Neural cell (in vitro differentiated cells): Measurements from ENCODE around the gene CDH6.

Source experiments
- EP300 ChIP-seq: fragments of 450-650 bp; conservative IDR thresholded peaks from 2 replicates; pipeline ENCODE4 v1.6.1; 2014; ENCODE audit warnings: antibody characterized with exemption, mild to moderate bottlenecking, moderate library complexity; ENCODE audit not compliant: poor library complexity, severe bottlenecking
- EZH2 ChIP-seq: fragments of 200-600, 300-800 bp; shearing (Covaris generic), sonication (generic); IDR thresholded peaks from 2 replicates; pipeline ENCODE4 v1.6.1; 2014; ENCODE audit warnings: antibody characterized with exemption, low read length, borderline replicate concordance, mild to moderate bottlenecking; ENCODE audit not compliant: insufficient read depth, poor library complexity, severe bottlenecking
- POLR2AphosphoS5 ChIP-seq: IDR thresholded peaks from 2 replicates; pipeline ENCODE4 v1.6.1; 2012
- TAF1 ChIP-seq: IDR thresholded peaks from 2 replicates; pipeline ENCODE4 v1.6.1; 2012; ENCODE audit warnings: low read depth
- TF ChIP-seq, protein P1 (sequence below): fragments of 450-650 bp; IDR thresholded peaks from 2 replicates; pipeline ENCODE4 v1.5.1; 2014; ENCODE audit warnings: antibody characterized with exemption, mild to moderate bottlenecking, moderate library complexity; ENCODE audit not compliant: poor library complexity, severe bottlenecking

DNA sequence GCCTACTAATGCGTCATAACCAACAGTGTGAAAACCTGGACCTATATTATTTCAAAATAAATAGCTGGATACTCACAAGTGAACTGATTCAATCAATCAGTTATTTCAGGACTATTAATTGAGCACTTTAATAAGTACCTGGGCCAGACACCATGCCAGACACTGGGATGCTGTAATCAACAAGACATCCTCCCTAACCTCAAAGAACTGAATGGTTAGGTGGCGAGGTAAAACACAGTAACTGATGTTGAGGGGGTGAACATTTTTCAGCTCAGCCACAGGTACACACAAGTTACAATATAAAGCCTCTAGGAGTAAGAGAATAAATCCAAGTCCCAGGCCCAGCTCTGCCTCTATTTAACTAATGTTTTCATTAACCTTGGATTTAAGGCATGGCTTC lies 24.0 kb downstream of the CDH6 start:
- TF ChIP-seq, protein P1, sequence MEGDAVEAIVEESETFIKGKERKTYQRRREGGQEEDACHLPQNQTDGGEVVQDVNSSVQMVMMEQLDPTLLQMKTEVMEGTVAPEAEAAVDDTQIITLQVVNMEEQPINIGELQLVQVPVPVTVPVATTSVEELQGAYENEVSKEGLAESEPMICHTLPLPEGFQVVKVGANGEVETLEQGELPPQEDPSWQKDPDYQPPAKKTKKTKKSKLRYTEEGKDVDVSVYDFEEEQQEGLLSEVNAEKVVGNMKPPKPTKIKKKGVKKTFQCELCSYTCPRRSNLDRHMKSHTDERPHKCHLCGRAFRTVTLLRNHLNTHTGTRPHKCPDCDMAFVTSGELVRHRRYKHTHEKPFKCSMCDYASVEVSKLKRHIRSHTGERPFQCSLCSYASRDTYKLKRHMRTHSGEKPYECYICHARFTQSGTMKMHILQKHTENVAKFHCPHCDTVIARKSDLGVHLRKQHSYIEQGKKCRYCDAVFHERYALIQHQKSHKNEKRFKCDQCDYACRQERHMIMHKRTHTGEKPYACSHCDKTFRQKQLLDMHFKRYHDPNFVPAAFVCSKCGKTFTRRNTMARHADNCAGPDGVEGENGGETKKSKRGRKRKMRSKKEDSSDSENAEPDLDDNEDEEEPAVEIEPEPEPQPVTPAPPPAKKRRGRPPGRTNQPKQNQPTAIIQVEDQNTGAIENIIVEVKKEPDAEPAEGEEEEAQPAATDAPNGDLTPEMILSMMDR: no peak
- TF ChIP-seq EZH2 (no peak), EP300 (no peak), POLR2AphosphoS5 (no peak), TAF1 (no peak)
